GM21723 (cell line): ENCODE measurements around the gene KCNJ2.

ENCODE experiments used
- ATAC-seq: cut with Tn5 transposase; IDR thresholded peaks from one replicate; pipeline ENCODE4 v1.9.1; 2021; ENCODE audit warnings: mild to moderate bottlenecking, moderate library complexity; ENCODE audit not compliant: unreplicated experiment

The KCNJ2 gene

GRCh38 chr17:70168977-70169708, at the start of gene KCNJ2:
Gene KCNJ2 (plus strand): TSS chr17:70169532. CDS start chr17:70175040, 5,508 bp downstream.
- ATAC-seq: peak; percentile 98

- ATAC-seq: no peak
Observed at GRCh38 chr17:70119545-70119944, 49.8 kb upstream of the KCNJ2 start.

DNA sequence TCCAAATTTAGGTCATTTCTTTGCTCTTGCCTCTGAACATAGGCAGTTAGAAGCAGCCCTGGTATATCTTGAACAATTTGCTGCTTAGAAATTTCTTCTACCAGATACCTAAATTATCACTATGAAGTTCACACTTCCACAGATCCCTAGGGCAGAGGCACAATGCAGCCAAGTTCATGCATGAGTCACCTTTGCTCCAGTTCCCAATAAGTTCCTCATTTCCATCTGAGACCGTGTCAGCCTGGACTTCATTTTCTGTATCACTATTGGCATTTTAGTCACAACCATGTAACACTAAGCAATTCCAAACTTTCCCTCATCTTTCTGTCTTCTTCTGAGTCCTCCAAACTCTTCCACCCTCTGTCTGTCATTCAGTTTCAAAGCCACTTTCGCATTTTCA, 49.3 kb upstream of the KCNJ2 start:
- ATAC-seq: no peak

DNA sequence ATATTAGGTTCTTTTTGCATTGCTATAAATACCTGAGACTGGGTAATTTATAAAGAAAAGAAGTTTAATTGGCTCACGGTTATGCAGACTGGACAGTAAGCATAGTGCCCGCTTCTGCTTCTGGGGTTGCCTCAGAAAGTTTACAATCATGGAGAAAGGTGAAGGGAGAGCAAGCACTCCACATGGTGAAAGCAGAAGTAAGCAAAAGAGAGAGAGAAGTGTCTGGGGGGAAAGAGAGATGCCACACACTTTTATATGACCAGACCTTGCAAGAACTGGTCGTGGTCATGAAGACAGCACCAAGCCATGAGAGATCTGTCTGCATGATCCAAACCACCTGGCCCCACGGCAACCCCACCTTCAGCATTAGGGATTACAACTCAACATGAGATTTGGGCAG, 48.9 kb upstream of the KCNJ2 start:
- ATAC-seq: no peak

GRCh38 chr17:70121126-70121525, 48.2 kb upstream of the KCNJ2 start:
- ATAC-seq: no peak

DNA sequence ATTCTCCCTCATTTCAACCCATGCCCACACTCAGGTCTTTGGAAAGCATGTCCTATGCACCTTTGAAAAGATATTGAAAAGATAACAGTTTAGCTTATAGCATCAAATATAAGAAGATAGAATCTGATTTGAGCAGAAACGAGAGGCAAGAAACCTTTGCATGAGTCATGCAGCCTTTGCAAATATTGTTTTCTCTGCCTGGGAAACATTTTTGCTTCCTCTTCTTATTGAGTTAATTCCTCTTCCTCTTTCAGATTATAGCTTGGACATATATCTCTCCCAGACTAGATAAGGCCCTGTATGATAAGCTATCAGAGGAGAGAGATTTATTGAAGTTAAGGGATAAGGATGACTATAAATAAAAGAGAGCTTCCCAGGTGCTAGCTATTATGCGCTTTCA, 46.1 kb upstream of the KCNJ2 start:
- no peak for ATAC-seq

DNA sequence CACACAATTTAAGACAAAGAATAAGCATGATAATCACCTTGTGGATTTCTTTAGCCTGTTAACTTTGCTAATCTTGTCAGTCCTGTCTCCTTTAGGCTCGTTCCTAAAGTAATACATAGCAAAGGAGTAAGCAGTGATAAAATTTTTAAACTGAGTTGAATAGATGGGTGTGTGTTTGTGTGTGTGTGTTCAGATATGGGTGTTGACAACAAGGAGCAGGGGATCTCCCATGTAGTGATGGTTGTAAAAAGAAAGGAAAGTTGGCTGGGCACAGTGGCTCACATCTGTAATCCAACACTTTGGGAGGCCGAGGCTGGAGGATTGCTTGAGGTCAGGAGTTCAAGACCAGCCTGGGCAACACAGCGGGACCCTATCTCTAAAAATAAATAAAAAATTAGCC, 44.6 kb upstream of the KCNJ2 start:
- no peak for ATAC-seq

DNA sequence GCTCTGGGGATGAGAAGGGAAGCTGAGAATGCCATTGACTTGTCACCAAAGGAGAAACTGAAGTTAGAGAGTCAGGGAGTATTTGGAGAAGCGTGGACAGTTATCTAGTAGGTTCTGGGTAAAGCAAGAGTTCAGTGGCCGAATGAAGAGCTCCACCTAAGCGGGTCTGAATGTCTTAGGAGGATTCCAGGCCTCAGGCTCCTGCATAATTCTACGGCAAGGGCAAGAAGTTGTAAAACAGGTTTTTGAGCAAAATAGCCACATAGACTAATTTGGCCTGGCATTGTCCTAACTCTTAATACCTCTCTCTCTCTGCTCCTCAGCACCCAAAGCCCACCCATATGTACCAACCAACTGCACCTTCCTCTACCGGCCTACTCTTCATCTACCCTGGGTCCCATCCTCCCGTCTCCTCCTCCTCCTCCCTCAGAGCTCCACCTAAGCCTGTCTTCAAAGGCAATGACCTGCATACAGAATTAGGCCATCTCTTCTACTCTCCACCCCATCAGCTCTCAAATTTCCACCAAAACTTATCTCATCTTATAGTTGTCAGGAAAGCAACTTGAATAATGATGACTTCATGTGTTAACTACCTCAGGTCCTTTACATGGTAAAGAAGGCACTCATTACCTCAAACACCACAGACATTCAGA, 42.0 kb upstream of the KCNJ2 start:
- ATAC-seq: no peak

GRCh38 chr17:70128727-70129238, 40.5 kb upstream of the KCNJ2 start:
- ATAC-seq: no peak

GRCh38 chr17:70130289-70130688, 39.0 kb upstream of the KCNJ2 start:
- no peak for ATAC-seq

DNA sequence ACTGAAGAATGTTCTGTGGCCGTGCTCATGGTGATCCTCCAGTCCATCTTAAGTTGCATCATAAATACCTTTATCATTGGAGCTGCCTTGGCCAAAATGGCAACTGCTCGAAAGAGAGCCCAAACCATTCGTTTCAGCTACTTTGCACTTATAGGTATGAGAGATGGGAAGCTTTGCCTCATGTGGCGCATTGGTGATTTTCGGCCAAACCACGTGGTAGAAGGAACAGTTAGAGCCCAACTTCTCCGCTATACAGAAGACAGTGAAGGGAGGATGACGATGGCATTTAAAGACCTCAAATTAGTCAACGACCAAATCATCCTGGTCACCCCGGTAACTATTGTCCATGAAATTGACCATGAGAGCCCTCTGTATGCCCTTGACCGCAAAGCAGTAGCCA, 36.8 kb upstream of the KCNJ2 start:
- ATAC-seq: no peak

DNA sequence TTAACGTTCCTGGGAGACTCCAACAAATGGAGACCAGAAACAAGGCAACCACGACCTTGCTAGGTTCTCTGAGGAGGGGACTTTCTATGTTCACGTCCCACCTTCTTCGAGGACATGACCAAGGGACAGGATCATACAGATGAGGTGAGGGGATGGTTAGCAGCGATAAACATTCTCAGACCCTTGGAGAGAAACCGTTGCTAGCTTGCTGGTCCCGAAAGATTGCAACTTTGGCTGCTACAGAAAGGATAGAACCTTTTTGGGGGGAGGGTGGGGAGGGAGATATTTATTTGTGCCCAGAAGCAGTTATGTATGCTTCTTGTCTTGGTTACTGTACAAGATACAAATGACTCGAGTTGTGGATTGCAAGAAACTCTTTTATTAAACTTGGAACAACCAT, 35.3 kb upstream of the KCNJ2 start:
- no peak for ATAC-seq

GRCh38 chr17:70134777-70135176, 34.6 kb upstream of the KCNJ2 start:
- ATAC-seq: no peak

DNA sequence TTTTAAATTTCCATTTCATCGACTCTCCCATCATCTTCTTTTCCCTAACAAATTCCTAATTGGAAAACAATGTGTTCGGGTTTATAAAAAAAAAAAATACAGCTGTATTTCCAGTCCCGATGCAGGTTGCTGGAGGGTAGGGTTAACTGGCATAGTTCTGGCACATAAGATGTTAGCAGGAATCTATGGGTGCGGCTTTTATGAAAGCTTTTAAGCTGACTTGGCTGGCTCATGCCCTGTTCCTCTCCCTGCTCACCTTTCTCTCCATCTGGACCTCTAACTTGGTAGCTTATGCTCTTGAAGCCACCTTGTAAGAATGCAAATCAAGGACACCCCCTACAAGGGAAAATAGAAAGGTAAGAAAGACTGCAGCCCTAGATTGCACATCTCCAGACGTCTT, 33.2 kb upstream of the KCNJ2 start:
- no peak for ATAC-seq

DNA sequence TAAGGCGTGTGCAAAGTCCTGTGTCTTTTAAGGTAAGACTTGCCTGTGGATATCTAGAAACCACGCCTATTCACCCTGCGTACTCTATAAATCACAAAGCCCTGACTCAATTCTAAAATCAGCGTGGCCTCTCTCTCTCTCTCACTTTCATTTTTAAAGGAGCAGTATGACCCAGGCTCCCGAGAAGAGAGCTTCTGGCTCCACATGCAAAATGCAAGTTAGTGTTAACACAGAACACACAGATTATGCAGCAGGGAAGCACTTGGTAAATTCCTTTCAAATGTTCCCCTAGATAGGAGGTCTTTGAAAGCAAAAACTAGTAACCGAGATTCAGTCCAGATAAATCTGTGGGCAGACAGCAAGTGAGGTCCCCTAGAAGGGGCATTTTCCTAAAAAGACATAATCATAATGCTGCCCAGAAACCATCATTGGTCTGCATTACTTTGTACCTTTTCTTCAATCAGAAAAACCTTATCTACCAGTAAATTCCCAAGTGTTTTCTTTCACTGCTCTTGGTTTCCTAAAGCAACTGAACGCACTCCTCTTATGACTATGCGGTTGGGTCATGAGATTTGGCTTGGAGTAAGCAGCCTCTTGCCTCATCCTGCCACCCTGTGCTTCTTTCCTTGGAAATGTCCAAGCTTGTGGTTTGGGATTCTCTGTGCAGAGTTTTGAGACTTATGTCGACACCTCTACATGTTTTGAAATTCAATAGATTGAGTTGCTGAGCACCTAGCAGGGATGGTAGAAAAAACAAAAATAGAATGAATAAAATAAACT, 31.7 kb upstream of the KCNJ2 start:
- ATAC-seq: peak; percentile 100

DNA sequence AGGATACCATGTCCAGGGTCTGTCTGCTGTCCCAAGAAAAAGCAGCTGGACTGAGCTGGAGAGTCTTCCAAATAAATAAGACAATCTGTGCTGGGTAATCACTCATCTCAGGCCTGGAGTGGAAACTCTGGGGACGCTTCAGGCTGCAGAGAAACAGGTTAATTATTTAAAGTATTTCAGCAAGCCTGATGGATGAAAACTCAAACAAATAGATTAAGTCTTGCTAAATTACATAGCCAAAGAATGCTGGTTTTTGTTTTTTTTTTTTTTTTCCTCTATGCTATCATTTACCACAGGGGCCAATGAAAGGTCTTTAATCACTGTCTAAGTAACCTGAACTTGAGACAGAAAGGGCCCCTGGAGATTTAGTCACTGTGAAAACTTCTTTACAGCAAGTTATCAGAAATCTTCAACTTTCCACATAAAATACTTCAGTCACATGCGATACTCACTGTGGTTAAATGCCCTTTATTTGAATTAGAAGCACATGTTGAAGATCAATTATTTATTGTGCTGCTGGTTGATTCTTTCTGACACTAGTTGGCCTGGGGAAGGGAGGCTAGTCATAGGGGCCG, 31.0 kb upstream of the KCNJ2 start:
- no peak for ATAC-seq

- no peak for ATAC-seq
Observed at GRCh38 chr17:70139449-70139993, 29.8 kb upstream of the KCNJ2 start.

- no peak for ATAC-seq
Observed at GRCh38 chr17:70144260-70144846, 25.0 kb upstream of the KCNJ2 start.

DNA sequence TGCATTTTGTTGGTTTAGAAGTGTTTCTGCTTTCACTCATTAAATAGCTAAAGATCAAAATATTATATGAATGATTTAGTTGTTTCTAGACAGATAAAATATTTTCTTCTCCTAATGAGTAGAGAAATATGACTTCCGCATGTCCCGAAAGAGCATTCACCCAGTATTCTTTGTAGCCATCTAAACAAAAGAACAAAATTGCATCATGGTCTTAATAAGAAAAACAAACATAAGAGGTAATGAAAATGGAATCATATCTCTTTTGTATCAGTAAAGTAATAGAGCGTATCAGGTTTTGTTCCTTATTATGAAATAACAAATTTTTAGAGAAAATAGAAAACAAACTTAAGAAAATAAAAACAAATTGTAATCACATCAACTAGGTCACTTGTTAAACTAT, 16.1 kb upstream of the KCNJ2 start:
- no peak for ATAC-seq

DNA sequence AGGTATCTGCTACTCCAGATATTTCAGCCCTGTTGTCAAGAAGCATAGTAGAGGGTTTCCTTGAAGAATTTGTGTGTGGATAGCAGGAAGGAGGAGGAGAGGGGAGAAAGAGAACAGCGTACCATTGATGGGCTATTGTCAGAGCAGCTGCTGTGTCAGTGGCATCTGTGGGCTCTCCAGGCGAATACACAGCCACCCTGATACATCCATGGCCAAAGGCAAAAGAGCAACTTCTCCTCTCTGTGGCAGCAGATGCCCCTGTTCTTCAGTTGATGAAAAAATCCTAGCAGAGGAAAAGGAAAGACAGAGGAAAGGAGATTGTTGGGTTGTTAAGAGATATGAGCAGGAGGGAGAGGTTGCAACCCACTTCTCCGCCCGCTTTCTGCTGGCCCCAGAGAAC, 12.2 kb upstream of the KCNJ2 start:
- no peak for ATAC-seq

DNA sequence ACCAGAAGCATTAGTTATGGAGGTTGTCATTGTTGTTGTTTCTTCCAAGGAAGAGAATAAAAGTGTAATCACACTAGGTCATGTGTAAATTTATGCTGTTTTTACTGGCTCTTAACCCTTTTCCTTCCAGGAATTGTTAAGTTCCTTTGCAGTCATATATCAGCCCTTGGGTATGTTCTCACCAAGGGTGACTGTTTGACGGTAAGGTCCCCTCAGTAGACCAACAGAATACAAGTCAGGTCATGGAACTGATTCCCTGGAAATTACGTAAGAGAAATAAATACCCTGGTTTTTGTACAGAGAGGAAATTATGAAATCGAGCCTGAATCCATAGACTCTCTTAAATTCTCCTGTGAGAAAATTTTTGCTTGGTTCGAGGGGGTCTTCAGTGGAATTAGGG, 11.2 kb upstream of the KCNJ2 start:
- ATAC-seq: no peak
